Heart left ventricle (tissue), 13 donors: ENCODE data around the gene POLR3F.

ENCODE experiments used
- POLR2A ChIP-seq, 2 donors: fragments of 450-650 bp; IDR thresholded peaks; one replicate each; pipeline ENCODE4 v1.6.1; 2017; ENCODE audit warnings: antibody characterized with exemption in 2 of 2, mild to moderate bottlenecking in 2 of 2, moderate library complexity in 2 of 2
- TF ChIP-seq, protein P1 (sequence below), 12 donors: fragments of 200-600 bp; sonication (generic) in 4 of 12; IDR thresholded peaks; one replicate each; pipeline versions ENCODE4 v1.5.0 to v1.8.0; 2018 to 2022; ENCODE audit warnings: antibody characterized with exemption in 12 of 12, mild to moderate bottlenecking in 5 of 12
- donor health status: ischemic (EF 13 %, LVEDD 7.1; RV severe dilation, severe dysfunction).
- donor health status: DM: no; HTN: yes; CAD: no.
- donor health status: DM: no; HTN: no; CAD: no.
- donor health status: ischemic (EF 25% LVEDD 6.9; RV normal size, moderate dysfunction).
- donor health status: ischemic (EF 25% LVEDD 5.7; RV mildly dilated, moderate dysfunction).
- donor health status: ischemic (EF 35%, LVEDD 5.7; RV mildly dilated, moderate dysfunction).
- donor health status: nonischemic (EF 11% LVEDD 7.7; RV severe dilation, severe dysfunction).
- donor health status: DM: yes; HTN: yes; CAD: no.
- donor health status: PGD.
- donor health status: ischemic (EF 29% LVEDD 5.4; RV normal size, mild dysfunction).
- donor health status: nonischemic (EF 23%, LVEDD 6.1; RV moderate dilation, normal function).

DNA sequence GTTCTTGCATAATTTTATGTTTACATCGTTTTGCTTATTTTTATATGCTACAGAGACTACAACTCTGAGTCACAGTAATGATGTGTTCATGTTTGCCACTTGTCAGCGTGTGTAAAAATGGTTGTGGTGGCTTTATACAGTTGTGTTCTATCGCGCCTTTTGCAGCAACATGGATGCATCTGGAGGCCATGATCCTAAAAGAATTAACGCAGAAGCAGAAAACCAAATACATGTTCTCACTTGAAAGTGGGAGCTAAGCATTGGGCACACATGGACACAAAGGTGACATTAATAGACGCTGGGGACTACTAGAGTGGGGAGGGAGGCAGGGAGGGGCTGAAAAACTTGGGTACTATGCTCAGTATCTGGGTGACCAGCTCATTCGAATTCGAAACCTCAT lies 39.6 kb downstream of the POLR3F start:
- TF ChIP-seq, protein P1, sequence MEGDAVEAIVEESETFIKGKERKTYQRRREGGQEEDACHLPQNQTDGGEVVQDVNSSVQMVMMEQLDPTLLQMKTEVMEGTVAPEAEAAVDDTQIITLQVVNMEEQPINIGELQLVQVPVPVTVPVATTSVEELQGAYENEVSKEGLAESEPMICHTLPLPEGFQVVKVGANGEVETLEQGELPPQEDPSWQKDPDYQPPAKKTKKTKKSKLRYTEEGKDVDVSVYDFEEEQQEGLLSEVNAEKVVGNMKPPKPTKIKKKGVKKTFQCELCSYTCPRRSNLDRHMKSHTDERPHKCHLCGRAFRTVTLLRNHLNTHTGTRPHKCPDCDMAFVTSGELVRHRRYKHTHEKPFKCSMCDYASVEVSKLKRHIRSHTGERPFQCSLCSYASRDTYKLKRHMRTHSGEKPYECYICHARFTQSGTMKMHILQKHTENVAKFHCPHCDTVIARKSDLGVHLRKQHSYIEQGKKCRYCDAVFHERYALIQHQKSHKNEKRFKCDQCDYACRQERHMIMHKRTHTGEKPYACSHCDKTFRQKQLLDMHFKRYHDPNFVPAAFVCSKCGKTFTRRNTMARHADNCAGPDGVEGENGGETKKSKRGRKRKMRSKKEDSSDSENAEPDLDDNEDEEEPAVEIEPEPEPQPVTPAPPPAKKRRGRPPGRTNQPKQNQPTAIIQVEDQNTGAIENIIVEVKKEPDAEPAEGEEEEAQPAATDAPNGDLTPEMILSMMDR (IDR thresholded peaks at IDR 0.05): no peak
- TF ChIP-seq POLR2A (IDR thresholded peaks at IDR 0.05): no peak
